Parathyroid adenoma (tissue), 2 donors: ENCODE results near the gene DNAJC6.

Experiments
- H2AFZ ChIP-seq: fragments of 300-600 bp; sonication (generic); one replicate; pipeline ENCODE4 v1.7.0; 2017; ENCODE audit warnings: antibody characterized with exemption, mild to moderate bottlenecking
- H3K27ac ChIP-seq: fragments of 300-600 bp; sonication (generic); one replicate; pipeline ENCODE4 v1.7.0; 2017
- H3K27me3 ChIP-seq: fragments of 300-600 bp; sonication (generic); one replicate; pipeline ENCODE4 v1.7.0; 2017; ENCODE audit warnings: low read length; ENCODE audit not compliant: control insufficient read depth, insufficient read depth
- H3K36me3 ChIP-seq: fragments of 300-600 bp; sonication (generic); one replicate; pipeline ENCODE4 v1.7.0; 2017; ENCODE audit warnings: low read length; ENCODE audit not compliant: control insufficient read depth, insufficient read depth
- H3K4me1 ChIP-seq: fragments of 300-600 bp; sonication (generic); one replicate; pipeline ENCODE4 v1.7.0; 2017; ENCODE audit warnings: control low read depth
- H3K4me2 ChIP-seq: fragments of 300-600 bp; sonication (generic); one replicate; pipeline ENCODE4 v1.7.0; 2017; ENCODE audit warnings: low read length
- H3K4me3 ChIP-seq: fragments of 300-600 bp; sonication (generic); one replicate; pipeline ENCODE4 v1.7.0; 2017; ENCODE audit warnings: low read depth, low read length
- H3K79me2 ChIP-seq: fragments of 300-600 bp; sonication (generic); one replicate; pipeline ENCODE4 v1.7.0; 2017; ENCODE audit warnings: control low read depth
- H3K9ac ChIP-seq: fragments of 300-600 bp; sonication (generic); one replicate; pipeline ENCODE4 v1.7.0; 2017; ENCODE audit warnings: mild to moderate bottlenecking
- H3K9me3 ChIP-seq: fragments of 300-600 bp; sonication (generic); one replicate; pipeline ENCODE4 v1.7.0; 2017; ENCODE audit warnings: low read length; ENCODE audit not compliant: control insufficient read depth
- TF ChIP-seq, protein P1 (sequence below): fragments of 300-600 bp; sonication (generic); IDR thresholded peaks from one replicate; pipeline ENCODE4 v1.7.0; 2017; ENCODE audit warnings: antibody characterized with exemption, mild to moderate bottlenecking
- donor health status: primary hyperparathyroidism.

The DNAJC6 gene

DNA sequence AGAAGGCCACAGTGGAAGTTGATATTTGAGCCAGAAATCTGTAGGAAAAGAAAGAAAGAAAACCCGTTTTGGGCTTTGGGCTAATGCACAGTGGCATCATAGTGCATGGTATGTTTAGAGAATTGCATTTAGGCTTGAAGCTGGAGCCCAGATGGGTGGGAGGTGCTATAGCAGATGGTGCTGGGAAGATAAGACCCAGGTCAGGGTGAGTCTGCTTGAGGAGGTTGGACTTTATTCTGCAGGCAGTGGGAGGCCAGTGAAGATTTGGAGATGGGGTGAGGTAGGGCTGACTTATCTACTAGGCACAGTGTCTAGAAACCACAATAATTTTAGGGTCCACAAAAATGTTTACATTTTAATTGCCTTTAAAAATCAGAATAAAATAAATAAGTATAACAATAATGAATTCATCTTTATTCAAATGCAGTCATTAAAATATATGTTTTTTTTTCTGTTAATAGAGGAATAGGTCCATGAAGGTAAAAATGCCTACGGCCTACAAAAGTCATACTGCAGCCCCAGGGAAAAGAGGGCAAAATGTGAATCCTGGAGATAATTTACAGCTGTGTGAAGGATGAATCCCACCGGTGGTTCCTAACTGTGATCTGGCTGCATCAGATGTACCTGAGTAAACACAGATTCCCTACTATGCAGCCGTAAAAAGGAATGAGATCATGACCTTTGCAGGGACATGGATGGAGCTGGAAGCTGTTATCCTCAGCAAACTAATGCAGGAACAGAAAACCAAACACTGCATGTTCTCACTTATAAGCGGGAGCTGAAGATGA is 8.7 kb downstream of the DNAJC6 start:
- Histone ChIP-seq H3K27ac (no peak overlapping the region), H3K9me3 (no peaks in the 10 kb centered on the region), H3K9ac (no peak overlapping the region), H3K4me2 (no peak overlapping the region), H3K79me2 (no peaks in the 10 kb centered on the region), H3K36me3 (no peaks in the 10 kb centered on the region), H2AFZ (no peak overlapping the region), H3K4me3 (no peak overlapping the region), H3K27me3 (no peaks in the 10 kb centered on the region), H3K4me1 (no peaks in the 10 kb centered on the region)
- TF ChIP-seq, protein P1, sequence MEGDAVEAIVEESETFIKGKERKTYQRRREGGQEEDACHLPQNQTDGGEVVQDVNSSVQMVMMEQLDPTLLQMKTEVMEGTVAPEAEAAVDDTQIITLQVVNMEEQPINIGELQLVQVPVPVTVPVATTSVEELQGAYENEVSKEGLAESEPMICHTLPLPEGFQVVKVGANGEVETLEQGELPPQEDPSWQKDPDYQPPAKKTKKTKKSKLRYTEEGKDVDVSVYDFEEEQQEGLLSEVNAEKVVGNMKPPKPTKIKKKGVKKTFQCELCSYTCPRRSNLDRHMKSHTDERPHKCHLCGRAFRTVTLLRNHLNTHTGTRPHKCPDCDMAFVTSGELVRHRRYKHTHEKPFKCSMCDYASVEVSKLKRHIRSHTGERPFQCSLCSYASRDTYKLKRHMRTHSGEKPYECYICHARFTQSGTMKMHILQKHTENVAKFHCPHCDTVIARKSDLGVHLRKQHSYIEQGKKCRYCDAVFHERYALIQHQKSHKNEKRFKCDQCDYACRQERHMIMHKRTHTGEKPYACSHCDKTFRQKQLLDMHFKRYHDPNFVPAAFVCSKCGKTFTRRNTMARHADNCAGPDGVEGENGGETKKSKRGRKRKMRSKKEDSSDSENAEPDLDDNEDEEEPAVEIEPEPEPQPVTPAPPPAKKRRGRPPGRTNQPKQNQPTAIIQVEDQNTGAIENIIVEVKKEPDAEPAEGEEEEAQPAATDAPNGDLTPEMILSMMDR: no peak

DNA sequence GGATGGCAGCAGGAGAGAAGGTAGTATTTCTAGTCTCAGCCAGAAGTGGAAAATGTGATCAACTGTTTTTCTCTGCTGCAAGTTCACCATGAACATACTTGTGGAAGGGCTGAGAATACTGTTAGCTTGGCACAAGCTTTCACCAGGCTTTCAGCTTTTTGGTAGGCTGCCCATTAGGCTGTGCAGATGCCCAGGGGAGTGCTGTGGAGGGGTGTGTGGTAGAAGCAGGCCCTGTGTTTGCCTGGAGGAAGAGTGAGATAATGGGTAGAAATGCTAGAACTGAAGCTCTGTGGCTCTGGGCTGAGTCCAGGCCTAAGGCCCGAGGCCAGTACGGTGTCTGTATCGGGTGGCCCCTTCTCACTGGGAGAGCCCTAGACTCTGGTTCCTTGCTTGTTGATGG is 9.8 kb downstream of the DNAJC6 start:
- no peaks in the 10 kb centered on the region for H3K9me3 ChIP-seq
- no peaks in the 10 kb centered on the region for H3K79me2 ChIP-seq
- TF ChIP-seq, protein P1: no peak
- no peak overlapping the region for H3K4me2 ChIP-seq
- H3K4me3 ChIP-seq: no peak overlapping the region
- H3K27me3 ChIP-seq: no peaks in the 10 kb centered on the region
- H3K4me1 ChIP-seq: no peaks in the 10 kb centered on the region
- no peak overlapping the region for H3K9ac ChIP-seq
- no peak overlapping the region for H2AFZ ChIP-seq
- no peaks in the 10 kb centered on the region for H3K36me3 ChIP-seq
- no peak overlapping the region for H3K27ac ChIP-seq

DNA sequence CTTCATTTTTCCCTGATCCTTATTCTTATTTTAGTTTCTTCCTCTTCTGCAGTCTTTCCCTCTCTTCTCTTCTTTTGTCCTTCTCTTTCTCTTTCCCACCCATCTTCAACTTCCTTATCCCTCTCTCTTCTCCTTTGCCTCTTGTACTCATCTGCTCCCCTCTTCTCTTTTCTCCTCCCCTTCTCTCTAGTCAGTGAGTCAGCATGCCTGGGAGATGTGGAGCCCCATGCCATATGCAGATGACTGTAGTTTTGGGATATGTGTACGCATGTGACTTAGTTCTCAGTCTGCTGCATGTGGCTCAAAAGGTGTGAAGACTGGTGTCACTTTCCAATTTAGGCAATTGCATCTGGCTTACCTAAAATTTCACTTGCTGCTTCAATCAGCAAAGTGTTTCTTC is 10.4 kb downstream of the DNAJC6 start:
- Histone ChIP-seq H2AFZ (no peak overlapping the region), H3K27ac (no peak overlapping the region), H3K79me2 (no peaks in the 10 kb centered on the region), H3K4me2 (no peak overlapping the region), H3K4me3 (no peak overlapping the region), H3K27me3 (no peaks in the 10 kb centered on the region), H3K36me3 (no peaks in the 10 kb centered on the region), H3K4me1 (no peaks in the 10 kb centered on the region), H3K9me3 (no peaks in the 10 kb centered on the region), H3K9ac (no peak overlapping the region)
- TF ChIP-seq, protein P1: no peak

DNA sequence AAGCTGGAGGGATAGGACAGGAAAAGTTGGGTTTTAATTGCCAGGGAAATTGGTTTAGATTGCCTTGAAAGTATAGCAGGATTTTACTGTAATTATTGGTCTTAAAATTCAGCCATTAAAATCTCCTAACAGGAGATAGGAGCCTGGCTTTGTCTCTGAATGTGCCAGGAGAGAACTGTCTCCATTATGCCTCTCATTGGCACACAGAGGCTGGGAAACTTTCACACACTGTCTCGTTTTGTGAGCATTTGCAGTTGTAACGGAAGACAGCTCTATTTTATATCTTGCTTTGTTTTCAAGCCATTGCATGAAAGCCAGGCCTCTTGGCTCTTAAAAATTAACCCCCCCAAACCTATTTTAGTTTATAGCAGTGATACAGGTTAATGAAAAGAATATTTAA is 12.5 kb downstream of the DNAJC6 start:
- Histone ChIP-seq H3K9ac (no peak overlapping the region), H3K4me1 (no peaks in the 10 kb centered on the region), H3K27me3 (no peaks in the 10 kb centered on the region), H2AFZ (no peak overlapping the region), H3K27ac (no peak overlapping the region), H3K9me3 (no peaks in the 10 kb centered on the region), H3K36me3 (no peaks in the 10 kb centered on the region), H3K79me2 (no peaks in the 10 kb centered on the region), H3K4me2 (no peak overlapping the region), H3K4me3 (no peak overlapping the region)
- TF ChIP-seq, protein P1: no peak

DNA sequence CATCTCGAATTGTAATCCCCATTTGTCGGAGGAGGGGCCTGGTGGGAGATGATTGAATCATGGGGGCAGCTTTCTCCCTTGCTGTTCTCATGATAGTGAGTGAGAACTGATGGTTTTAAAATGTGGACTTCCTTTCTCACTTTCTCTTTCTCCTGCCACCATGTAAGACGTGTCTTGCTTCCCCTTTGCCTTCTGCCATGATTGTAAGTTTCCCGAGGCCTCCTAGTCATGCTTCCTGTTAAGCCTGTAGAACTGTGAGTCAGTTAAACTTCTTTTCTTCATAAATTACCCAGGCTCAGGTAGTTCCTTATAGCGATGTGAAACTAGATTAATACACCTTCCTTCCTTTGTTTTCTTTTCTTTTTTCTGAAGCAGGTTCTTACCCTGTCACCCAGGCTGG is 13.9 kb downstream of the DNAJC6 start:
- H3K4me1 ChIP-seq: no peaks in the 10 kb centered on the region
- H3K27ac ChIP-seq: no peak overlapping the region
- H3K4me3 ChIP-seq: no peak overlapping the region
- no peaks in the 10 kb centered on the region for H3K9me3 ChIP-seq
- H3K36me3 ChIP-seq: no peaks in the 10 kb centered on the region
- H3K4me2 ChIP-seq: no peak overlapping the region
- TF ChIP-seq, protein P1: no peak
- H3K79me2 ChIP-seq: no peaks in the 10 kb centered on the region
- no peak overlapping the region for H3K9ac ChIP-seq
- H3K27me3 ChIP-seq: no peaks in the 10 kb centered on the region
- no peak overlapping the region for H2AFZ ChIP-seq
